NCI-H1694 treated with DMSO at 0.1 percent for 48 hours (cell line): ENCODE measurements around the gene PEAK3.

Experiments used
- DNase-seq: peaks from one replicate; lab custom pipeline; 2025; lab: John Stamatoyannopoulos, UW

The PEAK3 gene

DNA sequence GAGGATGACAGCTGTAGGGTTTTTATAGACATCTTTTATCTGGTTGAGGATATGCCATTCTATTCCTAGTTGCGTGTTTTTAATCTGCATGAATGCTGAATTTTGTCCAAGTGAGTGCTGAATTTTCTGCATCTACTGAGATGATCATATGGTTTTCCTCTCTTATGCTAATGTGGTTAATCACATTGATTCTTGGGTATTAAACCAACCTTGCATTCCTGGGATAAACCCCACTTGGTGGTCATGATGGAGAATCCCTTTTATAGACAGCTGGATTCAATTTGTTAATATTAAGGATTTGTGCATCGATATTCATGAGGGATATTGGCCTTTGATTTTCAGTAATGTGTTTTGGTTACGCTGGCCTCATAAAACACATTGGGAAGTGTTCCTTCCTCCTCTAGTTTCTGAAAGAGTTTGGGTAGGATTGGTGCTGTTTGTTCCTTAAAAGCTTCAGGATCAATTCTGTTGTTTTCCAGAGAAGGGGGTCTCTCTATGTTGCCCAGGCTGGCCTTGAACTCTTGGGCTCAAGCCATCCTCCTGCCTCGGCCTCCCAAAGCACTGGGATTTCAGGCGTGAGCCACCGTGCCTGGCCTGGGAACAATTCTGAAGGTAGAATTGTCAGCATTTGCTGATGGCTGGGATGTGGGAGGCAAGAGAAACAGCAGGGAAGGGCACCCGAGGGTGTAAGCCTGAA, 33.3 kb upstream of the PEAK3 start:
- no peak for DNase-seq

DNA sequence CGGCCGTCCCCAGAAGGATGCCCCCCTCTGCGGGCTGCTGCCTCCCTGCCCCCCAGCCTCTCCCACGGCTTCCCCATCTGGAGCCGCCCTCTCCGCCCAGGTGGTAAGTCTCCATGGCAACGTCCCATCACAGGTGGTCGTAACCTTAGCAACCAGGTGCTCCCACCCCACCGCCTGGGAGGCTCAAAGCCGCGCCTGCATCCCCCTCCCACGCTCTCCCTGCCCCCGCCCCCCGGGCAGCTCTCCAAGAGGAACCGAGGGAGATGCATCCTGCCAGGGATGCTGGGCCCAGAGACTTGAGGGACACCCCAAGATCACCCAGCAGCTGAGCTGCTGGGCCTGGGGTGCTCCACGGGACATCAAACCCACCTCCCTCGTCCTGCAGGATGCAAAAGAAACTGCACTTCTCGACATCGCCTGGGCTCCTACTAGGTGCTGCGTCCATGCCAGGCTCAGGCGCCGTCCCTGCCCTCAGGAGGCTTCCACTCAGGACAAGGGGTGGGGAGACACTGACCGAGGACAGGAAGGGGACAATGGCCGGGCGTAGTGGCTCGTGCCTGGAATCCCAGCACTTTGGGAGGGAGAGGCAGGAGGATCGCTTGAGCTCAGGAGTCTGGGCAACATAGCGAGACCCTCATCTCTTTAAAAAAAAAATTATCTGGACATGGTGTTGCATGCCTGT, 31.0 kb upstream of the PEAK3 start:
- no peak for DNase-seq

DNA sequence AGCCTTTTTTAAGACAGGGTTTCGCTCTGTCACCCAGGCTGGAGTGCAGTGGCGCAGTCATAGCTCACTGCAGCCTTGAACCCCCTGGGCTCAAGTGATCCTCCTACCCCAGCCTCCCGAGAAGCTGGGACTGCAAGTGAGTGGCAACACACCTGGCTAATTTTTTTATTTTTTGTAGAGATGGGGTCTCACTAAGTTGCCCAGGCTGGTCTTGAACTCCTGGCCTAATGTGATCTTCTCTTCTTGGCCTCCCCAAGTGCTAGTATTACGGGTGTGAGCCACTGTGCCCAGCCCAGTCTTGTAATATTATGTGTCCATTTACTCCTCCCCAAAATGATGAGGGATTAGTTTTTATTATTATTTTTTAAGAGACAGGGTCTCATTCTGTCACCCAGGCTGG, 29.1 kb upstream of the PEAK3 start:
- DNase-seq: no peak

DNA sequence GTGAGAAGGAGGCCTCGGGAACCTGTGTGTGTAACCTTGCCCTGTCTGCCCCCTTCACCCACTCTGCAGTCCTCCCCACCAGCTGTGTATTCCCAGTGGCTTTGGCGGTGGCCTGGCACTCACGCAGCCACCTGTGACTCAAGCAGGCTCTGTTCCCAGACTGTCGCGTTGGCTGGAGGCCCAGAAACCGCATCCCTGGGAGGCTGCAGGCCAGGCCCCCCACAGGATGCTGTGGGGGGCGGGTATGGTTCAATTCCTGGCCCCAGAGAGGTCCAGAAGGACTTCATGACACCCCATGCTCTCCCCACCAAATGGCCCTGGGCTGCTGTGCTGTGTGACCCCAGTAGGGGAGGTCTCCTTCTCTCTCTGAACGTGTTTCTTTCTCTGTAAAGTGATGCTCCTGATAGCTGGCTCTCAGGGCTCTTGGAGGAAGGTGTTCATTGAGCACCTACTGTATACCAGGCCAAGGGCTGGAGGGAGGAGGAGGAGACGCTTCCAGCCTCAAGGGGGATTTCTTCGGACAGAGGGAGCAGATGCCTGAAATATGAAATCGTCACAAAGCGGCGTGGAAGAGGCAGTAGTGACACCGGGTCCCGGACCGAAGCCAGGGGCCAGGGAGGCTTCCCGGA, 27.9 kb upstream of the PEAK3 start:
- DNase-seq: peak; percentile 36

DNA sequence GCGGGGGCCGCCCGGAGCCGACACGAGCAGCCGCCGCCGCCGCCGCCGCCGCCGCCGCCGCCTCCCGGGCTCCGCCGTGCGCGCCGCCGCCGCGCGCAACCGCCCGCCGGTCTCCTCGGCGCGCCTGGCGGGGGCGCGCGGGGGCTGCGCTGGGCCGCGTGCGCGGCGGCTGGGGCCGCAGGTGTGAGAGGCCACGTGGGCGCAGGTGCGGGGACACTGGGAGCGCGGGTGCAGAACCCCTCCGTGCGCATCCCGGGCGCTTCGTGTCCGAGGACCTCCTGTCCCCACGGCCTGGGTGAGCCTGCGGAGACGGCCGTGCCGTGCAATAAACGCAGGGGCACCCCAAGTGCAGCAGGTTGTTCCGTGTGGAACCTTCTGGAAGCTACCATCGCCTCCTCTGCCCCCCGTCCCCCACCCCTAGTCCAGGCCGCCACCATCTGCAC, 26.2 kb upstream of the PEAK3 start, which contains the start of gene LINGO3:
TSS of gene LINGO3 (minus strand) at position 41 of the 443 bp plus-strand sequence. CDS start 16,378 bp downstream, outside the sequence.
- no peak for DNase-seq

DNA sequence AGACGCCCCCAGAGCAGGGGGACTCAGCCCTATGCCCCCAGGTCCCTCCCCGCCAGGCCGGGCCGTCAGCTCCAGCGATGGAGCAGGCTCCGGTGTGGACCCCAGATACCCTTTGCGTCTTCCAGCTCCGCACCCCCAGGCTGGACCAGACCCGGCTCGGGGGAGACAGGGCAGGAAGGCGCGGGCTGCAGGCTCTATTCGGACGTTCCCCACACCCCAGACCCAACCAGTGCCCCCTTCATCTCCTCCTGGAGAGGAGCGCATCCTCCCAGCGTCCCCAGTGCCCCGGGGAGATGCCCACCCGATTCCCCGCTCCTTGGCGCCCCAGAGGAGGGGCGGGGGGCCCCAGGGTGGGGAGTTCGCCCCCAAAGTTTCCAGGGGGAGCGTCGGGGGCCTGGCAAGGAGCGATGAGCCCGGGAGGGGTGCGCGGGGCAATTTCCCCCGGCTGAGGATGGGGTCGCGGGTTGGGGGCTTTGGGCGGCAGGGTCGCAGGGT, 25.6 kb upstream of the PEAK3 start:
- no peak for DNase-seq

DNA sequence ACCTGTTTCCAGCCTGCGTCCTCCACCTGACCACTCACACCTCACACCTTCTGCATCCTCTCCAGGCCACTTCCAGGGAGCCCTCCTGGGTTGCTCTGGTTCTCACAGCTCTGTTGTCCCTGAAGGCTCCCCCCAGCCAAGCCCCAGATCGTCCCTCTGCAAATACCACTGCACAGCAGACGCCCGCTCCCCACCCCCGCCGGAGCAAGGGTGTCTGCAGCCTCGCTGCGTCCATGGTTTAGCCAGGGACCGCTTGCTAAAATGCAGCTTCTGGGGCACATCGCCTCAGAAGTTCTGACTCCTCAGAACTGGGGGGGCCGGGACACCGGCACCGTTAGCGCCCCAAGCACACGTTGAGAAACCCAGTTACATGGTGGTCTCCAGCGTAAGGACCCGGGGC, 25.0 kb upstream of the PEAK3 start:
- no peak for DNase-seq

DNA sequence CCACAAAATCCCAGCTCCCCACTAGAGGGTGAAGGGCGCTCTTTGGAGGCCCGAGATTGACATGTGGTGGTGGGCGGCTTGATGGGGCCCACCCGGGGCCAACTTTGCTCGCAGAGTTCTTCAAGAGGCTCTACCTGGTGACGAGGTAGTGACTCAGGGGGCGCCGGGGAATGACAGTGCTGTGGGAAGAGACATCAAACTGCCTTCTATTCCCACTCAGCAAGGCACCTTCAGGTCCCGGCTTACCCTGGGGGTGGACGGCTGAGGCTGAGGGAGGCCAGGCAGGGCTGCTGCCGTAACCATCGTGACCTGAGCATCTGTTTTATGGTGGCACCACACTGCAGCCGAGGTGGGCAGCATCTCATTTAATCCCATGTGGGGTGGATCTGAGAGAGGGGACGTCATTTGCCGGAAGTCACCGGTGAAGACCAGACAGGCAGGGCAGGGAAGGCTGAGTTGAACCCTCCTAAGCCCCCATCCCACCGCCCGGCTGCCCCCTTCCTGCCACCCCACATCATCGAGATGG, 24.4 kb upstream of the PEAK3 start:
- no peak for DNase-seq

DNA sequence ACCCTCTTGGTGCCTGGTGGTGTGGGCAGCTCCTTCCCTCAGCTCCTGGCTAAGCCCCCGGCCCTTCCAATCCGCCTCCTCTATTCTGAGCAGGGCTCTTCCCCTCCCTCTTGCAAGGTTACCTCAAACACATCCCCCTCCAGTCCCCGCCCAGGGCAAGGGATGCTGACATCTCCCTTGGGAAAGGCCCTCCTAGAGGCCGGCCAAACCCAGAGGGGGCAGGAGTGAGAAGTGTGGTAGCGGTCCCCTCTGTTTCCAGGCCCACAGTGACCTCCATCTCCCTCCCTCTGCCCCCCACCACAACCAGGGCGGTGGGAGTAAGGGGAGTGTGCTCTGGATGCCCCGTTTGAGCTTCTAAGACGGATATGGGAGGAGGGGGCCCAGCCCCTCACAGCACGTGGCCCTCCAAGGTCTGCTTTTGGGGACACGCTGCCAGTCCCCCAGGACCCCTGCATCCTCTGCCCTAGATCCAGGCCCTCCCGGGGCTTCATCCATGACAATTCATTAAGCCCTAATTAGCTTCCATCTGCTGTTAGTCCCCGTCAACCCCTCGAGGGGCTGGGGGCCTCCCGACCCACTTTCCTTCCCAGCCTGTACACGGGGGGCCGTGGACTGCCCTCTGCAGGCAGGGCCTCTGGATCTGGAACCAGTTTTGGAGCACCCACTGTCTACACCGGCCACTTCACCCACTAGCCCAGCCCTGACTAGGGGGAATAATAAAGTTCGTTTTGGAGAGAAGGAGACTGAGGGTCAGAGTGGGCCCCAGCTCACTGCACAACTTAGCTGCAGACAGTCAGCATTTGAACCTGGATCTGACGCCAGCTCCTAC, 23.7 kb upstream of the PEAK3 start:
- DNase-seq: no peak

DNA sequence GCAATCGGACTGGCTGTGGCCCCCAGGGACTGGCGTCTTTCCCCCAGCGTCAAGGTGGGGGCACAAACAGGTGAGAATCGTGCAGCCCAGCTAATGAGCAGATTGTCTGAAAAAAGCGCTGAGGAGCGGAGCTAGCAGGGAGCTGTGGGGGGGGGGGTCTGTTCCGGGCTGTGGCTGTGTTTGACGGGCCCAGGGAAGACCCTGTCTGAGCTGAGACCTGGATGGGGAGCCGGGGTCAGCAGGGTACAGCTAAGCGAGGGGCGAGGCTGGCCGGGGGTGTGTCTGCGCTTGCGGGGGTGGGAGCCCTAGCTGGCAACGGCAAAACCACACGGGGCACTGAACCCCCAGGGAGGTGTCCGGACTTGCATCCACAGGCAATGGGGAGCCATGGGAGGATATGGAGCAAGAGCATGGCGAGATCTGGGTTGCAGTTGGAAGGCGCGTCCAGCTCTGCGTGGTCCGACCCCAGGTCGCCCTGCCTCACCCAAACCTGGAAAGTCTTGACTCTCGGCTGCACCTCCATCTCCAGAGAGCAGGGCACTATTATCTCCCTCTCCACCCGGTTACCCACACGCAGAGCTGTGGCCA, 21.3 kb upstream of the PEAK3 start:
- DNase-seq: no peak

DNA sequence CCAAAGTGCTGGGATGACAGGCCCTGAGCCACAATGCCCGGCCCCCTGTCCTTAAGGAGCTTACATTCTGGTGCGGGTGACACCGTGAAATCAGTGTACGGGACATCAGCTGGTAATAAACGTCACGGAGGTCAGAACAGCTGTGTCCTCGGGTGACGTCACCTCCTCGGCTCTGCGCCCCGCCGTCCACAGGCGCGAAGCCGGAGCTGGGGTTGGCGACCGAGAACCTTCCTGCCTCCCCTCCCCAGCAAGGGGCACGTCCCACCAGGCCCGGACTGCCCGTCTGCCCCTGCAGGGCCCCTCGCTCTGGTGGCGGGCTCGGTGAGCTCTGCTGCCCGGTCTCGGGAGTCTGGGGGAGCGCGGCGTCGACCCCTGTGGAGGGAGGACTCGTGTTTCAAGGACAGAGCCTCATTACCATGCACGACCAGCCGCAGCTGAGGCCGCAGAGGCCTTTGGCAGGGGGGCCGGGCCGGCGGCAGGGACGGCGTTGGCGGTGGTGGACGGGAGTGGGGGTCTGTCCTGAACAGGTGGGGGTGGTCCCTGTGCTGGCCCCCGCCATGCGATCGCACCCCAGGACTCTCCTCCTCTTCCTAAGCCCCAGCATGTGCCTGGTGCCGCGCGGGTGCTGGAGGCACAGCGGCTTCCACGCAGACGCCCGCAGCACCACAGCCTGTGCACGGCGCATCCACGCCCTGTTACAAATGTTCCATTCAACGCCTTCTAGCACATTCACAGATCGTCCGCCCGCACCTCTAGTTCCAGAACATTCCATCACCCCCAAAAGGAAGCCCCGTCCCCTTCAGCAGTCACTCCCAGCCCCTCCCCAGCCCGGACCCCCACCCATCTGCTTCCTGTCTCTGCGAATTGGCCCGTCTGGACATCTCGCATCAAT, 20.6 kb upstream of the PEAK3 start:
- DNase-seq: no peak

DNA sequence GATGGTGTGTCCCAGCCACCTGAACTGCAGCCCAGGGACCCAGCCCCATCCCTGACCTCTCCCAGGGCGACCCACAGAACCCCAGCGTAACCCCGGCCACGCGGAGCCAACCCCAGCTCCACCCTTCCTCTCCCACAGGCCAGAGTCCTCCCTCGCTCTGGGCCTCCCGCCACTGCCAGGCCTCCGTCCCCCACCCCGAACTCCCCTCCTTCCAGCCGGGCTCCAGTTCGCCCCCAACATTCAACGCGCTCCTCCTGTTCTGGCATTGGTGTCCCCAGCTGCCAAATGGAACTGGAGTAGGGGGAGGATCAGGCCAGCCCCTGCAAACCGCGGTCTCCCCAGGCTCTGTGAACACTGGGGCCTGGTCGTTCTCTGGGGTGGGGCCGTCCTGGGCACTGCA, 18.6 kb upstream of the PEAK3 start:
- no peak for DNase-seq

DNA sequence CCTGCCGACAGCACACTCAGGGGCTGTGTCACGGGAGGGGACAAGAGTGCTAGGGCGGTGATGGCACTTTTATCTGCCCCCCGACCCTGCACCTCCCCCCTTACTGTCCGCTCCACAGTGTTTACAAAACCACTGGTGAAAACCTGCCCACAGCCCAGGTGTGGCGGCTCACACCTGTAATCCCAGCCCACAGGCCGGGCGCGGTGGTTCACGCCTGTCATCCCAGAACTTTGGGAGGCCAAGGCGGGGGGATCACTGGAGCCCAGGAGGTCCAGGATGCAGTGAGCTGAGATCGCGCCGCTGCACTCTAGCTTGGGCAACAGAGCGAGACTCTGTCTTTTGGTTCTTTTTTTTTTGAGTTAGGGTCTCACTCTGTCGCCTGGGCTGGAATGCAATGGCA, 14.2 kb upstream of the PEAK3 start:
- DNase-seq: no peak

DNA sequence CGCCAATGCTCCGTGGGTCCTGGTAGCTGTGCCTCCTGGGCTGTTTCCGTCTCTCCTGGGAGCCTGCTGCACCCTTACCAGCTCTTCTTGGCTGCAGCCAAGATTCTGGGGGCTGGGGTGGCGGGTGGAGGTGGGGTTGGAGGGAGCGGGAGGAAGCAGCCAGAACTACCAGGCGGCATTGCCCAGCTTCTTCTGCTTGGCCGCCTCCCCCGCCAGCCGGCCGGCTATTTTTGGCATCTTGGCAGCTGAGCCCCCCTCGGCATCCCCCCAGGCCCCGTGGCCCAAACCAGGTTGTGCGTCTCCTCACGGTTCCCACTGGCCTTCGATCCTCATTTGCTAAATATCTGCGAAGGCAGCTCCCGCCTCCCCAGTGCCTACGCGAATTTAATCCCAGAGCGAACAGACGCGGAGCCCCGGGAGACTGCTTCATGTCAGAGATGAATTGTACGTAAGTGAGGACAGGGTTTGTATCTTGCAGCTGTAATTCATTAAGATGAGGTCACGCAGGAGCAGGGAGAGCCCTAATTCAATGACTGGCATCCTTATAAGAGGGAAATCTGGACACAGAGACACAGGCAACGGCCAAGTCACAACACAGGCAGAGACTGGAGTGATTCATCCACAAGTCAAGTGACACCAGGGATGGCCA, 12.8 kb upstream of the PEAK3 start:
- DNase-seq: peak; percentile 5

DNA sequence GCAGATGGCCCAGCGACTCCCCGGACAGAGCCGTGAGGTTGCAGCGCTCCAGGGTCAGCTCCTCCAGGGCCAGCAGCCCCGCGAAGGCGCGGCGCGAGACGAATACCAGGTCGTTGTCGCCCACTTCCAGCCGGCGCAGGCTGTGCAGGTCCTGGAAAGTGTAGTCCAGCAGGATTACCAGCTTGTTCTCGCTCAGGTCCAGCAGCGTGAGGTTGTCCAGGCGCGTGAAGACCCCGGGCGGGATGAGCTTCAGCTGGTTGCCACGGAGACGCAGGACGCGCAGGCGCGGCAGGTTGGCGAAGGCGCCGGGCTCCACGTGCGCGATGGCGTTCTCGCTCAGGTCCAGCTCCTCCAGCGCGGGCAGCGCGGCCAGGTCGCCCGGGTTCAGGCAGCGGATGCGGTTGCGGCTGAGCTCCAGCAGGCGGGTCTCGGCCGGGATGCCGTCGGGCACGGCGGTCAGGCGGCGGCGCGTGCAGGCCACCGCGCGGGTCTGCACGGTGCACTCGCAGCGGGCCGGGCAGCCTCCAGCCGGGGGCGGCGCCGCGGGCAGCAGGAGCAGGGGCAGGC, 9.3 kb upstream of the PEAK3 start:
- DNase-seq: no peak

DNA sequence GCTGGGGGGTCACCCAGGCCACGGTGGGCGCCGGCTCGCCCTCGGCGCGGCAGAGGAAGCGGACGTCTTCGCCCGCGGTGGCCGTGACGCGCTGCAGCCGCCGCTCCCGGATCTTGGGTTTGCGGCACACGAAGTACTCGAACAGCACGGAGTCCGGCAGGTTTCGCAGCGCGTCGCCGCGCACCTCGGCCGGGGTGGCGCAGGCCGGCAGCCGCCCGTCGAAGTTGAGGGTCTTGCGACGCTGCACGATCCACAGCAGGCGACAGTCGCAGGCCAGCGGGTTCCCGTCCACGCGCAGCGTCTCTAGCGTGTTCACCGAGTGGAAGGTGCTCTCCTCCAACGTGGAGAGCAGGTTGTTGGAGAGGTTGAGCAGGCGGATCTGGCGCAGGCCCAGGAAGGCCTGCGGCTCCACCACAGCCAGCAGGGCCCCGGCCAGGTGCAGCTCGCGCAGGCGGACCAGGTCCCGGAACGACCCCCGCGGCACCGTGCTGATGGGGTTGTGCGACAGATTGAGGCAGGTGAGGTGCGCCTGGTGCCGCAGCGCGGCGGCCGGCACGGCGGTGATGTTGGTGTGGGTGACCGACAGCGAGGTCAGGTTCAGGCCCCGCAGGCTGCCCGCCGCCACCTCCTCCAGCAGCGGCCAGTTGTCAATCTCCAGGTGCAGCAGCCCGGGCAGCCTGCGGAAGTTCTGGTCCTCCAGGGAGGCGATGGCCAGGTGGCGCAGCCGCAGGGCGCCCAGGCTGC, 8.6 kb upstream of the PEAK3 start:
- no peak for DNase-seq

DNA sequence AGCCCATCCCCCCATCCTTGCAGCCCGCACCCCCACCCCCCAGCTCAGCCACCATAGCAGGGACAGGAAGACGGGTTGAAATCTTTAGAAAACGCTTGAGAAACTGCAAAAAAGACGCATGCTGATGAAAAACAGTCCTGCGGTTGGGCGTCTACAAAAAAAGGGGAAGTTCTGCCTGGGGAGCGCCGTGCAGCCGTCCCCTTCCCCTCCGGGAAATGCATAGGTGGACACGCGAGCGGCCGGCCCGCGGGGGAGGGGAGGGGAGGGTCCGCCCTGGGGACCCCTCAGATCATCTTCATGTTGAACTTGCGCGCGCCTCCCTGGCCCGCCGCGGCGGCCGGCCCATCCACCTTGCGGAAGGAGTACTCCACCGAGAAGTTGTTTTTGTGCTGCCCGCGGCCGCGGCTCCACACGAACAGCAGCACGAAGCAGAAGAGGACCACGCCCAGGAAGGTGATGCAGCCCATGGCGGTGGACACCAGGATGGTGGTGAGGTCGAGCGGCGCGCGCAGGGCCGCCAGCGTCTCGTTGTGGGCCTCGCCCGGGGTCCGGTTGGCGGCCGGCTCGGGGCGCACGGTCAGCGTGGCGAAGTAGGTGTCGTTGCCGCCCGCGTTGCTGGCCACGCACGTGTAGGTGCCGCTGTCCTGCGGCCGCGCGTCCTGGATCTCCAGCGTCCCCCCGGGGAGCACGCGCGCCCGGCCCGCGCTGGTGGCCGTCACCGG, 7.9 kb upstream of the PEAK3 start:
- DNase-seq: no peak
